IMR-90 (cell line): ENCODE measurements around the gene ZNF433. TPM values are rescaled to one million over a fixed set of nuclear protein-coding genes. Genes with fewer than 3 reads are reported as not detected.

Experiments used
- ATAC-seq: fragments of 200-7000 bp; cut with Tn5 transposase; 2 replicates; pipeline ENCODE4 v1.9.1; 2020; ENCODE audit warnings: low read depth, mild to moderate bottlenecking, moderate library complexity
- BruUV-seq: library from RNA; stranded (reverse); fragments of 400-500 nt; replicated peaks from 2 replicates; lab custom pipeline; 2021; lab: Mats Ljungman, UMichigan
- CTCF ChIA-PET: fragments of 300-600 bp; formaldehyde crosslinking; extraction: SDS; loops from one replicate; lab custom pipeline; 2021; ENCODE audit warnings: antibody characterized with exemption; lab: Yijun Ruan, JAX
- POLR2A ChIA-PET: fragments of 300-600 bp; sonication (Branson Sonifier 250); formaldehyde crosslinking; loops from one replicate; lab custom pipeline; 2022; ENCODE audit warnings: antibody characterized with exemption; ENCODE audit not compliant: unreplicated experiment; lab: Charles Lee
- DNase-seq: peaks from one replicate; pipeline ENCODE4 v3.0.0; 2013
- H2AFZ ChIP-seq: replicated peaks from 2 replicates; pipeline ENCODE3; 2013; ENCODE audit warnings: low read length, mild to moderate bottlenecking; ENCODE audit not compliant: poor library complexity
- H2AK5ac ChIP-seq: 2 replicates; pipeline ENCODE4 v1.6.1; 2013; ENCODE audit warnings: low read depth, low read length, inconsistent platforms
- H2AK9ac ChIP-seq: replicated peaks from 2 replicates; pipeline ENCODE3; 2013; ENCODE audit warnings: mild to moderate bottlenecking, low read depth, low read length, moderate library complexity; ENCODE audit not compliant: poor library complexity
- H2BK120ac ChIP-seq: 2 replicates; pipeline ENCODE4 v1.6.1; 2013; ENCODE audit warnings: low read depth, low read length, inconsistent platforms
- H2BK15ac ChIP-seq: 3 replicates; pipeline ENCODE4 v1.6.1; 2013; ENCODE audit warnings: low read depth, low read length, inconsistent platforms
- H2BK20ac ChIP-seq: 2 replicates; pipeline ENCODE4 v1.6.1; 2013; ENCODE audit warnings: low read depth, mild to moderate bottlenecking, inconsistent platforms, low read length, moderate library complexity
- H2BK5ac ChIP-seq: 2 replicates; pipeline ENCODE4 v1.6.1; 2013; ENCODE audit warnings: mild to moderate bottlenecking, low read depth, low read length, inconsistent platforms; ENCODE audit not compliant: poor library complexity, severe bottlenecking
- H3K14ac ChIP-seq: replicated peaks from 2 replicates; pipeline ENCODE4 v1.6.1; 2013; ENCODE audit warnings: low read depth, low read length, inconsistent platforms
- H3K18ac ChIP-seq: 2 replicates; pipeline ENCODE4 v1.6.1; 2013; ENCODE audit warnings: low read depth, low read length, control low read depth
- H3K23ac ChIP-seq: 2 replicates; pipeline ENCODE4 v1.6.1; 2013; ENCODE audit warnings: low read depth, low read length, inconsistent platforms
- H3K27ac ChIP-seq: 2 replicates; pipeline ENCODE4 v1.5.1; 2013; ENCODE audit warnings: mild to moderate bottlenecking, control low read depth, low read length; ENCODE audit not compliant: insufficient read depth
- H3K27me3 ChIP-seq: 2 replicates; pipeline ENCODE4 v1.6.1; 2013; ENCODE audit warnings: low read length; ENCODE audit not compliant: control insufficient read depth, insufficient read depth
- H3K36me3 ChIP-seq: 2 replicates; pipeline ENCODE4 v1.6.1; 2013; ENCODE audit warnings: low read length, mixed read lengths; ENCODE audit not compliant: control insufficient read depth, insufficient read depth
- H3K4ac ChIP-seq: 2 replicates; pipeline ENCODE4 v1.6.1; 2013; ENCODE audit warnings: low read depth, low read length, inconsistent platforms
- H3K4me1 ChIP-seq: 2 replicates; pipeline ENCODE4 v1.6.1; 2013; ENCODE audit warnings: low read length, mixed read lengths; ENCODE audit not compliant: control insufficient read depth, insufficient read depth
- H3K4me2 ChIP-seq: 2 replicates; pipeline ENCODE4 v1.6.1; 2013; ENCODE audit warnings: low read depth, mild to moderate bottlenecking, control low read depth, low read length, moderate library complexity
- H3K4me3 ChIP-seq: 2 replicates; pipeline ENCODE4 v1.5.1; 2013; ENCODE audit warnings: low read depth, mild to moderate bottlenecking, control low read depth, low read length, moderate library complexity; ENCODE audit not compliant: insufficient read depth
- H3K56ac ChIP-seq: 2 replicates; pipeline ENCODE4 v1.6.1; 2013; ENCODE audit warnings: low read length, inconsistent platforms; ENCODE audit not compliant: insufficient read depth; ENCODE audit errors: extremely low read depth
- H3K79me1 ChIP-seq, 2 experiments: 2 replicates each; pipeline ENCODE4 v1.6.1; 2013; ENCODE audit warnings: low read length in 2 of 2, inconsistent platforms in 1 of 2, low read depth in 1 of 2
- H3K9ac ChIP-seq: 2 replicates; pipeline ENCODE4 v1.6.1; 2013; ENCODE audit warnings: low read depth, low read length, control low read depth
- H3K9me1 ChIP-seq: 2 replicates; pipeline ENCODE4 v1.6.1; 2013; ENCODE audit warnings: low read length, inconsistent platforms; ENCODE audit not compliant: insufficient read depth
- H3K9me3 ChIP-seq: 2 replicates; pipeline ENCODE4 v1.6.1; 2013; ENCODE audit warnings: low read length; ENCODE audit not compliant: control insufficient read depth, insufficient read depth
- H4K20me1 ChIP-seq: 2 replicates; pipeline ENCODE4 v1.6.1; 2013; ENCODE audit warnings: low read length, inconsistent platforms; ENCODE audit not compliant: insufficient read depth
- H4K5ac ChIP-seq: 2 replicates; pipeline ENCODE4 v1.6.1; 2013; ENCODE audit warnings: mild to moderate bottlenecking, low read depth, low read length, control low read depth
- H4K8ac ChIP-seq, 2 experiments: 2 replicates each; pipeline ENCODE4 v1.6.1; 2013; ENCODE audit warnings: low read depth in 2 of 2, low read length in 2 of 2, control low read depth in 1 of 2, inconsistent platforms in 1 of 2
- H4K91ac ChIP-seq: 2 replicates; pipeline ENCODE4 v1.6.1; 2013; ENCODE audit warnings: low read depth, low read length, inconsistent platforms; ENCODE audit not compliant: insufficient read depth
- BHLHE40 ChIP-seq: fragments of 150-350 bp; IDR thresholded peaks from 2 replicates; pipeline ENCODE4 v1.6.1; 2016; ENCODE audit warnings: mild to moderate bottlenecking, low read depth, low read length
- CEBPB ChIP-seq: IDR thresholded peaks from 2 replicates; pipeline ENCODE4 v1.6.1; 2012; ENCODE audit warnings: low read depth, low read length, improper control_type of control experiment
- CHD1 ChIP-seq: IDR thresholded peaks from 2 replicates; pipeline ENCODE4 v1.6.1; 2012; ENCODE audit warnings: low read depth, low read length, improper control_type of control experiment
- CTCF ChIP-seq: conservative IDR thresholded peaks from 2 replicates; pipeline ENCODE4 v1.5.1; 2012; ENCODE audit warnings: mild to moderate bottlenecking, low read depth, low read length, improper control_type of control experiment
- ELK1 ChIP-seq: fragments of 150-350 bp; IDR thresholded peaks from 2 replicates; pipeline ENCODE4 v1.6.1; 2016; ENCODE audit warnings: low read depth, mild to moderate bottlenecking, low read length, moderate library complexity, borderline replicate concordance
- FOS ChIP-seq: fragments of 150-350 bp; IDR thresholded peaks from 2 replicates; pipeline ENCODE4 v1.6.1; 2016; ENCODE audit warnings: low read depth, low read length
- MAFK ChIP-seq: IDR thresholded peaks from 2 replicates; pipeline ENCODE4 v1.6.1; 2012; ENCODE audit warnings: low read depth, low read length, improper control_type of control experiment
- MAZ ChIP-seq: IDR thresholded peaks from 2 replicates; pipeline ENCODE4 v1.6.1; 2012; ENCODE audit warnings: low read depth, mild to moderate bottlenecking, low read length, improper control_type of control experiment, moderate library complexity, borderline replicate concordance
- MXI1 ChIP-seq: IDR thresholded peaks from 2 replicates; pipeline ENCODE4 v1.6.1; 2012; ENCODE audit warnings: low read depth, mild to moderate bottlenecking, low read length, moderate library complexity, borderline replicate concordance
- NFE2L2 ChIP-seq: fragments of 150-350 bp; IDR thresholded peaks from 2 replicates; pipeline ENCODE4 v1.6.1; 2016; ENCODE audit warnings: low read depth, mild to moderate bottlenecking, low read length
- POLR2A ChIP-seq: IDR thresholded peaks from 2 replicates; pipeline ENCODE4 v1.6.1; 2012; ENCODE audit warnings: mild to moderate bottlenecking, low read depth, low read length
- RAD21 ChIP-seq: IDR thresholded peaks from 2 replicates; pipeline ENCODE4 v1.6.1; 2012; ENCODE audit warnings: low read length, improper control_type of control experiment
- RCOR1 ChIP-seq: IDR thresholded peaks from 2 replicates; pipeline ENCODE4 v1.6.1; 2012; ENCODE audit warnings: mild to moderate bottlenecking, low read length, improper control_type of control experiment; ENCODE audit not compliant: insufficient replicate concordance
- RFX5 ChIP-seq: IDR thresholded peaks from 2 replicates; pipeline ENCODE4 v1.8.0; 2012; ENCODE audit warnings: low read depth, mild to moderate bottlenecking, low read length, moderate library complexity
- SMC3 ChIP-seq: fragments of 150-350 bp; IDR thresholded peaks from 2 replicates; pipeline ENCODE4 v1.6.1; 2016; ENCODE audit warnings: low read depth, mild to moderate bottlenecking, antibody characterized with exemption, low read length, moderate library complexity
- USF2 ChIP-seq: fragments of 150-350 bp; IDR thresholded peaks from 2 replicates; pipeline ENCODE4 v1.6.1; 2017; ENCODE audit warnings: mild to moderate bottlenecking, antibody characterized with exemption, low read length, low read depth
- dilution Hi-C: fragments of 300-500 bp; cut with HindIII; formaldehyde crosslinking; loops from one replicate; pipeline ENCODE4 v1.14.3; 2018; ENCODE audit warnings: low sequenced_read_pairs; ENCODE audit not compliant: unreplicated experiment
- in situ Hi-C: fragments of 300-500 bp; cut with MboI; formaldehyde crosslinking; loops from 3 replicates; pipeline ENCODE4 v1.14.3; 2019; ENCODE audit warnings: low sequenced_read_pairs, inconsistent platforms, mixed read lengths
- intact Hi-C: fragments of 100-400 bp; cut with micrococcal nuclease; formaldehyde crosslinking; loops from 2 replicates; pipeline ENCODE4 v1.10.0; 2022
- polyA plus RNA-seq, 3 experiments: library from polyadenylated mRNA; depleted of rRNA; stranded (reverse); fragments of >200 nt; gene quantifications; 2 replicates each; pipeline ENCODE4 v1.2.3, GENCODE V29; 2012; ENCODE audit warnings: low replicate concordance in 1 of 3
- total RNA-seq: library from RNA; depleted of rRNA; stranded (reverse); fragments of >200 nt; gene quantifications from 2 replicates; pipeline ENCODE4 v1.2.3, GENCODE V29; 2012

The ZNF433 gene
- total and polyA plus RNA-seq, 2 of the 4 experiments (the other 2 are of a cell fraction), result 3.5 to 11.1 TPM

GRCh38 chr19:12042893-12043292, 7.4 kb upstream of the ZNF433 start:
- Histone ChIP-seq H3K18ac (no peak overlapping the region), H3K4me3 (no peak overlapping the region), H4K91ac (no peak overlapping the region), H4K20me1 (no peaks in the 10 kb centered on the region), H3K79me1 (no peaks in the 10 kb centered on the region), H3K56ac (no peak overlapping the region), H3K4me1 (no peaks in the 10 kb centered on the region), H3K27me3 (no peaks in the 10 kb centered on the region), H3K4ac (no peak overlapping the region), H2BK5ac (no peak overlapping the region), H3K4me2 (no peak overlapping the region), H2AK5ac (no peak overlapping the region), H3K36me3 (no peaks in the 10 kb centered on the region; the same call in 1 of the 2 replicates), H3K27ac (no peak overlapping the region), H3K14ac (no peak overlapping the region), H3K9ac (no peak overlapping the region), H3K23ac (no peak overlapping the region), H2BK120ac (no peak overlapping the region), H4K8ac (no peak overlapping the region), H4K5ac (no peak overlapping the region), H3K9me1 (no peaks in the 10 kb centered on the region), H2BK20ac (no peak overlapping the region), H3K9me3 (peaks cover 33% of the 10 kb centered on the region), H2BK15ac (no peak overlapping the region), H2AK9ac (no peak overlapping the region), H2AFZ (no peak overlapping the region)
- DNase-seq (no peak), ATAC-seq (no peak)
- in situ Hi-C loops, result no loop called here
- no peak for TF ChIP-seq NFE2L2
- no peak for TF ChIP-seq CHD1
- no peak for TF ChIP-seq CTCF
- TF ChIP-seq MXI1, result no peak
- TF ChIP-seq RFX5, result no peak
- no peak for TF ChIP-seq BHLHE40
- no peak for TF ChIP-seq FOS
- no peak for TF ChIP-seq ELK1
- no peak for TF ChIP-seq MAZ
- TF ChIP-seq POLR2A, result no peak
- no peak for TF ChIP-seq MAFK
- TF ChIP-seq SMC3, result no peak
- TF ChIP-seq RAD21, result no peak
- TF ChIP-seq CEBPB, result no peak
- TF ChIP-seq USF2, result no peak
- no peak for TF ChIP-seq RCOR1
- ChIA-PET POLR2A (no interaction called here), CTCF (no interaction called here)
- BruUV-seq, result no TSS peak
- intact Hi-C loops, result no loop called here
- dilution Hi-C loops, result no loop called here
